Measurements from ENCODE around the gene HPCAL1. TPM values are rescaled to one million over a fixed set of nuclear protein-coding genes. Genes with fewer than 3 reads are reported as not detected.

HPCAL1 gene
- total and polyA plus RNA-seq, 2 experiments from 2014 or later, result 58.9 to 65.4 TPM

DNA sequence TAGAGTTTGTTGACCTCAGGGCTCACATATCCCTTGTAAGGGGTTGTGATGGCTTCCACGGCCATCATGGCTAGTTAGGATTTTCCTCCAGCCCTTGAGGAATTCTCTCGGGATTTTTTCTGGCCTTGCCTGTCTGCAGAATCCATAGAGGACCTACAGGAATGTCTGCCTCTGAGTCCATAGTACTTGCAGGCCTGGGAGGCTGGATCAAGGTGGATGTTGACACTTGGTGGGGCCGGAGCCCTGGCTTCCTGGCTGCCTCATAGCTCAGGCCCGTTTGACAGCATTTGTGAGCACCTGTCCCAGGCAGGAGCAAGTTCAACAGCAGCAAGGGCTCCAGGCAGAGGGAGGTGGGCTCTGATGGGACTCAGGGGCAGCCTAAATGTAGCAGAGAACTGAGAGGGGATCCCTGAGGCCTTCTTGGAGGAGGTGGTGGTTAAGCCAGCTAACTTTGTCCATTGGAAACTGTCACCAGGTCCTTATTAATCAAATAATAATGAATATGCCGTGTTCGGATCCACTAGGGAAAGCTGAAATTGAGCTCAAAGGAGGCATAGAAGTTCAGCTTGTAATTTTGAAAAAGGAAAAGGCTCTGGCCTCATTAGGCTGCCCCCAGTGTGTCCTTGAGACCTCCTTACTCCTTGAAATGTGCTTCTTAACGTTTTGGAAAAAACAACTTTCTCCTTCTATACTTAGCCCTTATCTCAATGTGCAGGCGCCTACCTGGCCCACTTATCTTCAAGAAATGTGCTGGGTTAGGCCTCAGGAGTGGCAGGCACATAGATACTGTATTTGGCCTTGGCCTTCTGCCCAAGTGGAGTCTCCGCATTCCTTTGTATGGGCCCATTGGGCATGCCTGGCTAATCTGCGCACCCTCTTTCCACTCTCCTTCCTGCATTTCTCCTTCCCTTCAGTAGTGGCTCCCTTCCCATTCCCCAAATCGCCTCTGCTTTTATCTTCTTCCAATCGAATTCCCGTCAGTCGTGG lies 66.9 kb downstream of the HPCAL1 start:
- WGBS, 2 experiments (ENCODE audit: low coverage in 1 of 2, low lambda C conversion rate in 2 of 2, missing lambda C conversion rate in 2 of 2), result 90 to 92% methylated on average over 14 of the region's 14 CpGs
- peaks cover 6% of the 10 kb centered on the region; the same call in 1 of the 2 replicates for H3K79me2 ChIP-seq (ENCODE audit: insufficient read depth)
- H3K4me1 ChIP-seq (ENCODE audit: insufficient read depth), result no peaks in the 10 kb centered on the region

DNA sequence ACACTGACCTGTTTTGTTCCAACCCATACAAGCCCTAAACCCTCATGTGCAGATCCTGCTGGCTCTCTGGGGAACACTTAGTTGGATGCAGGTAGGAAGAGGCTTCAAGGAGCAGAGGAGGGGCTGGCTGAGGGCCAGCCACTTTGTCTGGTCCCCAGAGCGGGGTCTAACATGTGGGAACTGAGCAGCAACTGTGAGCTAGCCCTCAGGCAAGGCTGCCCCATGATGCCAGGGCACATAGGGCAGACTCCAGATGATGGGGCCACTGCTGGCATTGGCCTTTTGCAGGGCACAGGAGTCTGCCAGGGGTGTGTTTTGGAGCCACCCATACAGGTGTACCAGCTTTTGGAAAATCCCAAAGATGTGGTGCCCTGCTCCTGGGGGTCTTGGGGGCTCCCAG lies 67.7 kb downstream of the HPCAL1 start:
- no peak for DNase-seq
- Histone ChIP-seq H3K9ac (no peak overlapping the region), H3K9me2 (ENCODE audit: insufficient read depth) (no peaks in the 10 kb centered on the region), H3K79me2 (ENCODE audit: insufficient read depth) (peaks cover 6% of the 10 kb centered on the region; the same call in 1 of the 2 replicates), H3K27ac (no peak overlapping the region), H3K36me3 (ENCODE audit: low read depth) (no peaks in the 10 kb centered on the region), H3K4me3 (no peak overlapping the region), H3K4me1 (ENCODE audit: insufficient read depth) (no peaks in the 10 kb centered on the region), H3F3A (ENCODE audit: insufficient read depth) (no peaks in the 10 kb centered on the region), H3K9me3 (ENCODE audit: low read depth) (no peaks in the 10 kb centered on the region), H4K20me1 (ENCODE audit: insufficient read depth) (no peaks in the 10 kb centered on the region), H3K4me2 (ENCODE audit: unreplicated experiment) (no peak overlapping the region), H3K27me3 (replicated peaks; ENCODE audit: insufficient read depth) (no peaks in the 10 kb centered on the region), H2AFZ (no peak overlapping the region)
- TF ChIP-seq EZH2phosphoT487 (IDR thresholded peaks at IDR 0.05; ENCODE audit: insufficient read depth, low read depth), result no peak
- TF ChIP-seq EZH2 (IDR thresholded peaks at IDR 0.05; ENCODE audit: insufficient read depth, poor library complexity, severe bottlenecking), result no peak
- WGBS, 2 experiments (ENCODE audit: low coverage in 1 of 2, low lambda C conversion rate in 2 of 2, missing lambda C conversion rate in 2 of 2), result 80 to 89% methylated on average over 1 of the region's 1 CpG
- in situ Hi-C loops (cut with MboI), result no loop called here

More for the DNA sequence above, 66.9 kb downstream of the HPCAL1 start:
- Histone ChIP-seq H2AFZ (no peak overlapping the region), H3K4me2 (ENCODE audit: unreplicated experiment) (no peak overlapping the region), H3K27me3 (replicated peaks; ENCODE audit: insufficient read depth) (no peaks in the 10 kb centered on the region), H3K9ac (no peak overlapping the region), H3K9me2 (ENCODE audit: insufficient read depth) (no peaks in the 10 kb centered on the region), H3K27ac (no peak overlapping the region), H3F3A (ENCODE audit: insufficient read depth) (no peaks in the 10 kb centered on the region), H3K36me3 (ENCODE audit: low read depth) (no peaks in the 10 kb centered on the region), H4K20me1 (ENCODE audit: insufficient read depth) (no peaks in the 10 kb centered on the region), H3K9me3 (ENCODE audit: low read depth) (no peaks in the 10 kb centered on the region), H3K4me3 (no peak overlapping the region)
- no peak for DNase-seq
- TF ChIP-seq EZH2 (IDR thresholded peaks at IDR 0.05; ENCODE audit: insufficient read depth, poor library complexity, severe bottlenecking), result no peak
- no peak for TF ChIP-seq EZH2phosphoT487 (IDR thresholded peaks at IDR 0.05; ENCODE audit: insufficient read depth, low read depth)
- in situ Hi-C loops (cut with MboI), result no loop called here

DNA sequence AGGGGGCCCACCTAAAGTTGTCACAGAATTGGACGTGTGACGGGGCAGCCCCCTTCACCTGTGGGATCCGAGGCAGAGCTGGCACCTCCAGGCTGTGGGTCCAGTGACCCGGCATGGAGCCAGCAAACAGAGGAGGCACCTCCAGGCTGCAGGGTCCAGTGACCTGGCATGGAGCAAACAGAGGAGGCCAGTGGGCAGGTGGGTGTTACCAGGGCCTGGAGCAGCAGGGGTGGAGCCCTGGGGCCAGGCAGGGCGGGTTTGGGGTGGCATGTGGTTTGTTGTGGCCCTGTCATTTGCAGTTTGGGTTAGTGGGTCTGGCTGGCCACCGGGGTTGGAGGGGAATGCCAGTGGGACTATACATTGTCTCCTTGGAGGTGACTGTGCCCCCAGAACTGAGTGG lies 68.2 kb downstream of the HPCAL1 start:
- Histone ChIP-seq H3K4me3 (no peak overlapping the region), H3K4me1 (ENCODE audit: insufficient read depth) (no peaks in the 10 kb centered on the region), H3K4me2 (ENCODE audit: unreplicated experiment) (no peak overlapping the region), H3K9me2 (ENCODE audit: insufficient read depth) (no peaks in the 10 kb centered on the region), H4K20me1 (ENCODE audit: insufficient read depth) (no peaks in the 10 kb centered on the region), H3K9ac (no peak overlapping the region), H3K79me2 (ENCODE audit: insufficient read depth) (peaks cover 6% of the 10 kb centered on the region; the same call in 1 of the 2 replicates), H3K27me3 (replicated peaks; ENCODE audit: insufficient read depth) (no peaks in the 10 kb centered on the region), H3K9me3 (ENCODE audit: low read depth) (no peaks in the 10 kb centered on the region), H3K27ac (no peak overlapping the region), H2AFZ (no peak overlapping the region), H3K36me3 (ENCODE audit: low read depth) (no peaks in the 10 kb centered on the region), H3F3A (ENCODE audit: insufficient read depth) (no peaks in the 10 kb centered on the region)
- 94 to 97% methylated on average over 6 of the region's 6 CpGs for WGBS, 2 experiments (ENCODE audit: low coverage in 1 of 2, low lambda C conversion rate in 2 of 2, missing lambda C conversion rate in 2 of 2)
- TF ChIP-seq EZH2 (IDR thresholded peaks at IDR 0.05; ENCODE audit: insufficient read depth, poor library complexity, severe bottlenecking) (no peak), EZH2phosphoT487 (IDR thresholded peaks at IDR 0.05; ENCODE audit: insufficient read depth, low read depth) (no peak)
- in situ Hi-C loops (cut with MboI), result no loop called here
- DNase-seq, result no peak

DNA sequence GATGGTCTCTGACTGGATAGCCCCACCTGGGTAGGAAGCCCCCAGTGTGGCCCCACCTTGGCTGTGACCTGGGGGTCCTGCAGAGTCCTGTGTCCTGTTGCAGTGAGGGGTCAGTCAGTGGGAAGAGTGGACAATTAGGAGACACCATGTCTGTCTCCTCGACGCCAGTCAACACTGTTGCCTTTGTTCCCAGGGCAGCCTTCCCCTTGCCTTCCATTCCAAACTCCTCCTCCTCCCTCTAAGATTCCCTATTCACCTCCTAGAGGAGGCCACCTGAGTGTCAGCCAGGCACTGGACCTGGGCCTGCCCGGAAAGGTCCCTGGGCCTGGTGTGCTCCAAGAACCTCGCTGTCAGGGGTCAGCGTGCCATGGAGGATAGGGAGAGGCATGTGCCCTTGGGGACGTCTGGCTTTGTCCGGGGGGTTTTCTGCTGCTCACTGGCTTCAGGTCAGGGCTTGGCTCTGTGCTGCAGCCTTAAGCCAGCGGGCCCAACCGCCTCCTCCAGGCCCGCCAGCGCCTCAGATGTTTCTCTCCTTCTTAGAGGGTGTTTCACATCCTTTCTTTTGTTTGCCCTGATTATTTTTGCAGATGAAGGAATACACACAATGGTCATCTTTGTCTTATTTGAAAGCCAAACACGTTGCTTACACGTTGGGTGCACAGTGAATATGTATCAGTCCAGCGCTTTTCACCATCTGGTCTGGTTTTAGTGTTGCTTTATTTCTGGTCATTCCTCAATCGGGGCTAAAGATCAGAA lies 68.9 kb downstream of the HPCAL1 start:
- Histone ChIP-seq H4K20me1 (ENCODE audit: insufficient read depth) (no peaks in the 10 kb centered on the region), H3K4me1 (ENCODE audit: insufficient read depth) (no peaks in the 10 kb centered on the region), H3F3A (ENCODE audit: insufficient read depth) (no peaks in the 10 kb centered on the region), H3K36me3 (ENCODE audit: low read depth) (no peaks in the 10 kb centered on the region), H3K27me3 (replicated peaks; ENCODE audit: insufficient read depth) (no peaks in the 10 kb centered on the region), H3K4me3 (no peak overlapping the region), H3K9me2 (ENCODE audit: insufficient read depth) (no peaks in the 10 kb centered on the region), H3K27ac (no peak overlapping the region), H3K9ac (no peak overlapping the region), H3K4me2 (ENCODE audit: unreplicated experiment) (no peak overlapping the region), H3K79me2 (ENCODE audit: insufficient read depth) (peaks cover 6% of the 10 kb centered on the region; the same call in 1 of the 2 replicates), H2AFZ (no peak overlapping the region), H3K9me3 (ENCODE audit: low read depth) (no peaks in the 10 kb centered on the region)
- TF ChIP-seq EZH2phosphoT487 (IDR thresholded peaks at IDR 0.05; ENCODE audit: insufficient read depth, low read depth) (no peak), EZH2 (IDR thresholded peaks at IDR 0.05; ENCODE audit: insufficient read depth, poor library complexity, severe bottlenecking) (no peak)
- WGBS, 2 experiments (ENCODE audit: low coverage in 1 of 2, low lambda C conversion rate in 2 of 2, missing lambda C conversion rate in 2 of 2), result 88 to 94% methylated on average over 15 of the region's 15 CpGs
- DNase-seq, result no peak
- in situ Hi-C loops (cut with MboI), result no loop called here
